GM04504 (cell line): ENCODE data around the gene AHI1.
"Not testable (repeated sequence)": the region's sequence is repeated elsewhere in the genome, so short reads cannot be mapped to it uniquely, and the experiment has no call there.

Experiments
- DNase-seq: peaks from one replicate; pipeline ENCODE4 v3.0.0-alpha.2; 2012; ENCODE audit warnings: low read depth

AHI1 gene

GRCh38 chr6:135390458-135390857 is 107.1 kb downstream of the AHI1 start:
- no peak for DNase-seq

GRCh38 chr6:135385299-135385698 is 112.2 kb downstream of the AHI1 start:
- DNase-seq: no peak

DNA sequence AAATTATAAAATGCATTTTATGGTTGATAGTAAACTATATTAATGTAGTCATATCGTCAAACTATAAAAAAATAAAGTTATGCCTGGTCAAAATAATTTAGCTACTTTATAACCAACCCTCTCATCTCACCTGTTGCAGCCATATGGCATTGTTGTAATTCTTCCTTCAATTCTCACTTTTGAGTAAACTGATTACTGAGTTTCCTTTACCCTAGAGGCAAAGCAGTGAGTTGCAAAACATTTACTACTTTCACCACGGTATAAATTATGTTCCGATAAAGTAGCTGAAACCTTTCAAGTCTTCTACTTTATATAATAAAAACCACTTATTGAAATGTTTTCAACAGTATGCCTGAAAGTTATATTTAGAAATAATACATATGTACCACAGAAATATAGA is 113.8 kb downstream of the AHI1 start:
- no peak for DNase-seq

GRCh38 chr6:135383301-135383700 is 114.2 kb downstream of the AHI1 start:
- DNase-seq: no peak

DNA sequence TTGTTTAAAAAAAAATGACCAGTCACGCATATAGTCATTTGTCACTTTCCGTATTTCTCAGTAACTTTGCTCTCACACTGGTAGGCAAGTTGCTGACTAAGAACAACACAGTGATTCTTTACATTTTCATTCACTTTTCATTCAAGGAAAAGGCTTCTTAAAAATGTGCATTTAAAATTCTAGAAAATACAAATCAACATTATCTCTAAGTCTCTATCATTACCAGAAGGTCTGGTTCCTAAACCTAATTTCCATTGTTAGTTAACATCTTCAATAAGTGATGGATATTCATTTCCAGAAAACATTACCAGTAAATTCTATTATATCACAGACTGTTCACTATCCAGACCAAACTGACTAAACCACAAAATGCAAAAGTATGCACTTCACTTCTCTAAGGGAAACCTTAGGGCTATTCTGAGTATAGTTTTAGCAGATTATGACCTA is 115.3 kb downstream of the AHI1 start:
- DNase-seq: no peak

GRCh38 chr6:135380793-135381192 is 116.7 kb downstream of the AHI1 start:
- DNase-seq: no peak

DNA sequence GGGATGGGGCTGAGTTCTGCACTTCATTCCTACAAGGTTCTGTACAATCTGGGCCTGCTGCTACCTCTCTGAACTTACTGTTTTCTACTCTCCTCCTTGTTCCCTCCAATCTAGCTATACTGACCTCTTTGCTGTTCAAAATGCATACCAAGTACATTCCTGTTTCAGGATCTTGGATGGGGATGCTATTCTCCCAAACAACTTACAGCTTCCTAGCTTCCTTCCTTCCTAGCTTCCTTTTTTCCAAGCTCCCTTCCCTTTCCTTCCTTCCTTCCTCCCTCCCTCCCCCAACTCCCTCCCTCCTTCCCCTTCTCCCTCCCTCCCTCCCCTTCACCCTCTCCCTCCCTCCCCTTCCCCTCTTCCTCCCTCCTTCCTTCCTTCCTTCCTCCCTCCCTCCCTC is 117.9 kb downstream of the AHI1 start:
- no peak for DNase-seq

GRCh38 chr6:135372758-135373157 is 124.8 kb downstream of the AHI1 start:
- no peak for DNase-seq

- DNase-seq: not testable (repeated sequence)
These were observed 133.9 kb downstream of the AHI1 start for GRCh38 chr6:135363622-135364021.

DNA sequence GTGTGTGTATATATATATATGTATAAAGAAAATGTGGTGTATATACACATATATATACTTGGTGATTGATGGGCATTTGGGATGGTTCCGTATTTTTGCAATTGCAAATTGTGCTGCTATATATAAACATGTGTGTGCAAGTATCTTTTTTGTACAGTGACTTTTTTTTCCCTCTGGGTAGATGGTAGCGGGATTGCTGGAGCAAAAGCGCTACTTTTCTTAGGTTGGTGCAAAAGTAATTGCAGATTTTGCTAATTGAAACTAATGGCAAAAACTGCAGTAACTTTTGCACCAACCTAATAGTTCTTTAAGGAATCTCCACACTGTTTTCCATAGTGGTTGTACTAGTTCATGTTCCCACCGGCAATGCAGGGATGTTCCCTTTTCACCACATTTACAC is 135.4 kb downstream of the AHI1 start:
- no peak for DNase-seq

GRCh38 chr6:135360222-135360621 is 137.3 kb downstream of the AHI1 start:
- DNase-seq: no peak

DNA sequence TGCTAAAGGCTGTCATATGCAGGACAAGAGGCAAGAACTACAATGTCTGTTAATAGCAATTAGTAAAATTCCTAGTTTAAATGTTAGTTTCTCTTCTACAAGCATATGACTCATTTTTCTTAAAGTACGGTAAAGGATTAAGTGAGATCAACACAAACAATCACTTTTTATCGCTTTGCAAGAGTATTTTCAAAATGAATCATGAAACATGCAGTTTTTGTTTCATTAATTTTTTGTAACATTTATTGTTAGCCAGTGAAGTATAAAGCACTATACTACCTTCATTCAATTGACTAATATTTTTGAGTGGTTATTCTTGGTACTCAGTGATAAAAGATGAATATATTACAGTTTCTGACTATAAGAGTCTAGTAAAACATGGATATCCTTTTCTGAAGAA is 138.6 kb downstream of the AHI1 start:
- no peak for DNase-seq

DNA sequence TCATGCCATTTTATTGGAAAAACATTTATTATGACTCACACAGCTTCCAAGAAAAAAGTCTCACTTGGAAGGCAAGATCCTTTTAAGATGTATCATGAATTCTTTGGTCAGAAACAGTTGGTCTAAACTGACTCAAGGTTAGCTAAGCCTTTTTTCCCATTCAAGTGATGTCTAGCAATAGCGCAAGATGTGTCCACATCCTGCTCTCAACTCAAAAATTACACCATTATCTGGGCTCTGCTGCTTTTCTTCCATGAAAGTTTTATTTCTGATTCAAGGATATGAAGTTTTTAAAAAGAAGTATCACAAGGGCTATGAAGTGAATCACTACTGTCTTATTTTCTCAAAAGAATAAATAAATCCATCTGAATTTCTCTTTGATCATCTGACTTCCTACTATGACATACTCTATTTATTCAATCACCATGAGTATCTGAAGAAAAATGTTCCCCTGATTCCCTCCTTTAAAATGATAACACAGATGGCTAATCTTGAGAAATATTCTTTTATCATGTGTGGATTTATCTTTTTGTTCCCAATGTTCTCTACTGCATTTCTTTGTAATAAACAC is 139.2 kb downstream of the AHI1 start:
- peak; percentile 79 for DNase-seq

DNA sequence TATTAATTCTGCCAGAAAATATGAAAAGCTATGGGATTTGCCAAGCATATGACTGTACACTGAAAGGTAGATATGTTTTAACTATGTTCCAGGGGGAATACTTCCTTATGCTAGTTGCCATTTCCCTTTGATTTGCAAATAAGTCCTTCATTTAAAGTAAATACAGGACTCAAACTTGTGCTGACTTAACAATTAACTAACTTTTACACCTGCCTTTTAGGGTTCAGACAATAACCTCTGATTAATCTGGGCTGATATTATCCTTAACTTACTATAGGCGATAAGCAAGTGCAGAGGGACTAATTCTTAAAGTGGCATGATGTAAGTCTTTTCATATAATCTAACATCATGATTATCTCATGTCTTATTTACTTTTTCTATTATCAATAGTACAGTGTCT is 143.1 kb downstream of the AHI1 start:
- DNase-seq: no peak

DNA sequence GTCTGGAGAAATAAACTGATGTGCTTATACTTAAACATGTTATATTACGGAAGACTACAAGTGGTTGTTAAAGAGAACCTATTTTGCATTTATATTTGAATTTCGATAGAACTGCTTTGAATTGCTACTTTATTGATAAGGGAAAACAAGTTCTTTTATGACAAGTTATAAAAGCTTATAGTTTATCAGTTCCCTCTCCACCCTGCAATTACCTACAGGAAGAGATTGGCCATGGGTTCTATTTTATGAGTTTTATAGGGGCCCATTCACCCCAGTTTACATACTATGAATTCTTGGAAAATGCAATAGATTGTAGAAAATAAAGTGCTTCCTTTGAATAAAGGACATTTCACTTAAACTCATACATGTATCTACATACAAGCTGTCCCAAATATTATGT is 144.4 kb downstream of the AHI1 start:
- no peak for DNase-seq

DNA sequence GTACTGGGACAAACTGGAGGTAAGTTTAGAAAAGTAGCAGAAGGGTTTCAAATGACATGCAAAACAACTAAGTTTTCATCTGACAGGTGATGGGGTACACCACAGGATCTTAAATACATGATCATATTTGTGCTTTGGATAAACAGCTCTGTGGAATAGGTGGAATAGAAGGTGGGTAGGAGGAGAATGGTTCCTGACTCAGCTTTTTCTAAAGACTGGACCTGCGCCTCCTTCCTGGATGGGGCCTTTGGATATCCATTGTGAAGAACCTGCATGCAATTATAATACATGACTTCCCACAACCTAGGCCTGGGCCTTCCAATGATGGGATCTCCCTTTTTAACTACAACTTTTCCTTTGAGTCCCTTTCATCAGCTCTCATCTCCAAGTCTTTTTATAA is 145.9 kb downstream of the AHI1 start:
- no peak for DNase-seq

DNA sequence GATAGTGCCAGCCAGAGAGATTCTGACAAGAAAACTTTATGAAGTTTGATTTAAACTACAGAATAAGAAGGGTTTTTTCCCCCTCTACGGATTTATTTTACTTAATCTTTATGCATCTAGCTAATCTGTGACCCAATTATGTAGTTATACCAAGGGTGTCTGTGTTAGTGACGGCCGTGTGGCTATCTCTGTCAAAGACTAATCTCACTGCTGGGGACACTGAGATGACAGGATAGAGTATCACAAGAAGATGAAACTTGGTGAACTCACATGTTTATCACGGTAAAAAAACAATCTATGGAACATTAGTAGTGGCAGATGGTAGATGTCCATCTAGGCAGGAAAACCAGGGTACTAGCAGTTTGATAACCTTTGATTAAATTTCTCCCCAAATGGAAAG is 149.7 kb downstream of the AHI1 start:
- DNase-seq: no peak

- DNase-seq: no peak
These were observed 150.8 kb downstream of the AHI1 start for GRCh38 chr6:135346747-135347146.

GRCh38 chr6:135344526-135344925 is 153.0 kb downstream of the AHI1 start:
- no peak for DNase-seq

DNA sequence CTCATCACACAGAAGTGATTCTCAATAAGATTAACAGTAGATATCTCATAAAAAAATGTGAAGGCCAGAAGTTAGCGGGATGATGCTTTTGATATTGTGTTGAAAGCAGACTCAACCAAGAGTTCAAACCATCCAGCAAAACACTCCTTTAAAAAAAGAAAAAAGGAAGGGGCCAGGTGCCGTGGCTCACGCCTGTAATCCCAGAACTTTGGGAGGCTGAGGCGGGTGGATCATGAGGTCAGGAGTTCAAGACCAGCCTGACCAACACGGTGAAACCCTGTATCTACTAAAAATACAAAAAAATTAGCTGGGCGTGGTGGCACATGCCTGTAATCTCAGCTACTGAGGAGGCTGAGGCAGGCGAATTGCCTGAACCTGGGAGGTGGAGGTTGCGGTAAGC is 157.6 kb downstream of the AHI1 start:
- DNase-seq: not testable (repeated sequence)

DNA sequence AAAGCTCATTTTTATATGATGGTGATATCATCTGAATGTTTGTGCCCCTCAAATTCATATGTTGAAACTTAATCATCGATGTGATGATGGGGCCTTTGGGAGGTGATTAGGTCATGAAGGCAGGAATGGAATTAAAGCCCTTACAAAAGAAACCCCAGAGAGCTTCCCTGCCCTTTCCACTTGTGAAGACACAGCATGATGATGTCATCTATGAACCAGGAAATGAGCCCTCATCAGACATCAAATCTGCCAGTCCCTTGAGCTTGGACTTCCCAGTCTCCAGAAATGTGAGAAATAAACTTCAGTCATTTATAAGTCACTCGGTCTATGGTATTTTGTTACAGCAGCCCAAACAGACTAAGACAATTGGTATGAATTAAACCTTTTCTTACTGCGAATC is 163.4 kb downstream of the AHI1 start:
- DNase-seq: no peak

GRCh38 chr6:135331002-135331401 is 166.5 kb downstream of the AHI1 start:
- peak; percentile 15 for DNase-seq

DNA sequence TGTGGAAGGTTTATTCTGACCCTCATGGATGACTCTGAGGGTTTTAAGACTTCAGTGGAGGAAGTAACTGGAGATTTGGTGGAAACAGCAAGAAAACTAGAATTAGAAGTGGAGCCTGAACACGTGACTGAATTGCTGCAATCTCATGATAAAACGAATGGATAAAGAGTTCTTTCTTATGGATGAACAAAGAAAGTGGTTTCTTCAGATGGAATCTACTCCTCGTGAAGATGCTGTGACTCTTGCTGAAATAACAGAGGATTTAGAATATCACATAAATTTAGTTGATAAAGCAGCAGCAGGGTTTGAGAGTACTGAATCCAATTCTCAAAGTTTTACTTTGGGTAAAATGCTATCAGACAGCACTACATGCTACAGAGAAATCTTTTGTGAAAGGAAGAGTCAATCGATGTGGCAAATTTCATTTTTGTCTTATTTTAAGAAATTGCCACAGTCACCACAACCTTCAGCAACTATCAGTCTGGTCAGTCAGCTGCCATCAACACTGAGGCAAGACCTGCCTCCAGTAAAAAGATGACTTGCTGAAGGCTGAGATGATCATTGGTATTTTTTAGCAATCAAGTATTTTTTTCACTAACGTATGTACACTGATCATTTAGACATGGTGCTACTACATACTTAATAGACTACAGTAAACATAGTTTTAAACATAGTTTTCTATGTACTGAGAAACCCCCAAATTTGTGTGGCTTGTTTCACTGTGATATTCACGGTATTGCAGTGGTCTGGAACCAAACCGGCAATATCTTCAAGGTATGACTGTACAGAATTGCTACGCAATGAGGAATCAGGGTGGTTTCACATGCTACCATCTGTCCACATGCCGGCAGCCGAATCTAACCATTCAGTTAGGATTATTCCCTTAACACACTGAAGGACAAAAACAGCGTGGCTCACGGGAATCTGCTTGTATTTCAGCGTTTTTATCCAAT is 167.4 kb downstream of the AHI1 start:
- no peak for DNase-seq

GRCh38 chr6:135328136-135328535 is 169.4 kb downstream of the AHI1 start:
- DNase-seq: no peak
